Measurements from ENCODE around the gene BTBD16. TPM values are rescaled to one million over a fixed set of nuclear protein-coding genes. Genes with fewer than 3 reads are reported as not detected.
A peak's percentile ranks its signal among the peaks of the same experiment; 100 is the strongest.

BTBD16 gene
- total and polyA plus RNA-seq, 2 of the 13 experiments (the other 11 are each of a cell fraction or from before 2014, with no cell fraction given), result 5.0 to 11.9 TPM

GRCh38 chr10:122267849-122268737 is 3.0 kb upstream of the BTBD16 start (continued):
- no peak for TF ChIP-seq STAT6 (CRISPR knock-in tag; IDR thresholded peaks at IDR 0.05; ENCODE audit: borderline replicate concordance)
- no peak for TF ChIP-seq KDM5A (IDR thresholded peaks at IDR 0.05; ENCODE audit: borderline replicate concordance, low read length)
- peak; percentile 69; the same call in 1 of the 2 replicates for TF ChIP-seq ZNF317 (CRISPR knock-in tag; IDR thresholded peaks at IDR 0.05)
- TF ChIP-seq EHMT2 (IDR thresholded peaks at IDR 0.05; ENCODE audit: borderline replicate concordance, low read depth, low read length), result no peak; the same call in 1 of the 2 replicates
- no peak for TF ChIP-seq TBX2 (CRISPR knock-in tag; IDR thresholded peaks at IDR 0.05; ENCODE audit: borderline replicate concordance)
- TF ChIP-seq ZNF691 (CRISPR knock-in tag; IDR thresholded peaks at IDR 0.05; ENCODE audit: borderline replicate concordance, low read depth), result 0 out of 2 replicates have a peak, but pooled peaks have one; percentile 19
- TF ChIP-seq MXD1 (CRISPR knock-in tag; IDR thresholded peaks at IDR 0.05), result no peak
- no peak for TF ChIP-seq LCORL (IDR thresholded peaks at IDR 0.05)
- TF ChIP-seq LCORL (CRISPR knock-in tag; IDR thresholded peaks at IDR 0.05), result no peak
- TF ChIP-seq ZNF879 (CRISPR knock-in tag; IDR thresholded peaks at IDR 0.05), result no peak
- no peak for TF ChIP-seq ZNF513 (CRISPR knock-in tag; conservative IDR thresholded peaks at IDR 0.05)
- TF ChIP-seq RCOR2 (CRISPR knock-in tag; IDR thresholded peaks at IDR 0.05), result no peak
- TF ChIP-seq ZSCAN25 (CRISPR knock-in tag; IDR thresholded peaks at IDR 0.05), result no peak
- 0 out of 2 replicates have a peak, but pooled peaks have one; percentile 44 for TF ChIP-seq HNF1B (CRISPR knock-in tag; IDR thresholded peaks at IDR 0.05)
- peak; percentile 94 for TF ChIP-seq FOSL2 (CRISPR knock-in tag; IDR thresholded peaks at IDR 0.05)
- TF ChIP-seq ZNF569 (CRISPR knock-in tag; IDR thresholded peaks at IDR 0.05; ENCODE audit: borderline replicate concordance), result no peak
- TF ChIP-seq TARDBP (CRISPR knock-in tag; IDR thresholded peaks at IDR 0.05), result no peak
- TF ChIP-seq MIXL1 (CRISPR knock-in tag; IDR thresholded peaks at IDR 0.05), result no peak
- no peak for TF ChIP-seq ZNF30 (CRISPR knock-in tag; IDR thresholded peaks at IDR 0.05)
- peak; percentile 75; the same call in 1 of the 2 replicates for TF ChIP-seq ZNF605 (CRISPR knock-in tag; IDR thresholded peaks at IDR 0.05)
- TF ChIP-seq ZNF816 (CRISPR knock-in tag; IDR thresholded peaks at IDR 0.05; ENCODE audit: borderline replicate concordance), result no peak
- TF ChIP-seq PLRG1 (conservative IDR thresholded peaks at IDR 0.05), result no peak
- no peak for TF ChIP-seq ZNF652 (CRISPR knock-in tag; IDR thresholded peaks at IDR 0.05; ENCODE audit: borderline replicate concordance, low read depth)

Data from HepG2 (cell line).